UCSD-AML1 (cell line): ENCODE results near the gene LYZL1.
"Not testable (repeated sequence)": the region's sequence is repeated elsewhere in the genome, so short reads cannot be mapped to it uniquely, and the experiment has no call there.

Experiments
- DNase-seq: peaks from one replicate; lab custom pipeline; 2025; ENCODE audit not compliant: unreplicated experiment; lab: John Stamatoyannopoulos, UW

The LYZL1 gene

GRCh38 chr10:29304995-29305335, 16.1 kb downstream of the LYZL1 start:
- no peak for DNase-seq

GRCh38 chr10:29306688-29307087, 17.8 kb downstream of the LYZL1 start:
- DNase-seq: no peak

GRCh38 chr10:29308142-29308541, 19.3 kb downstream of the LYZL1 start:
- DNase-seq: not testable (repeated sequence)

- DNase-seq: no peak
These were observed 20.6 kb downstream of the LYZL1 start for GRCh38 chr10:29309465-29309864.

GRCh38 chr10:29310463-29310862, 21.6 kb downstream of the LYZL1 start:
- DNase-seq: peak; percentile 18

- DNase-seq: no peak
These were observed 24.2 kb downstream of the LYZL1 start for GRCh38 chr10:29313071-29313470.

- DNase-seq: no peak
These were observed 25.9 kb downstream of the LYZL1 start for GRCh38 chr10:29314726-29315125.

- no peak for DNase-seq
These were observed 26.9 kb downstream of the LYZL1 start for GRCh38 chr10:29315814-29316213.

- DNase-seq: no peak
These were observed 27.6 kb downstream of the LYZL1 start for GRCh38 chr10:29316308-29317026.

- DNase-seq: no peak
These were observed 28.2 kb downstream of the LYZL1 start for GRCh38 chr10:29317027-29317420.

GRCh38 chr10:29317423-29318021, 28.7 kb downstream of the LYZL1 start:
- no peak for DNase-seq

- DNase-seq: peak; percentile 74
These were observed 29.5 kb downstream of the LYZL1 start for GRCh38 chr10:29318141-29319071.

- DNase-seq: no peak
These were observed 30.4 kb downstream of the LYZL1 start for GRCh38 chr10:29319205-29319781.

- not testable (repeated sequence) for DNase-seq
These were observed 31.8 kb downstream of the LYZL1 start for GRCh38 chr10:29320680-29321121.

- DNase-seq: no peak
These were observed 32.8 kb downstream of the LYZL1 start for GRCh38 chr10:29321656-29322055.

- no peak for DNase-seq
These were observed 34.0 kb downstream of the LYZL1 start for GRCh38 chr10:29322918-29323317.

- peak; percentile 30 for DNase-seq
These were observed 34.5 kb downstream of the LYZL1 start for GRCh38 chr10:29323367-29323766.

- DNase-seq: no peak
These were observed 35.5 kb downstream of the LYZL1 start for GRCh38 chr10:29324220-29324841.

GRCh38 chr10:29326299-29326698, 37.4 kb downstream of the LYZL1 start:
- no peak for DNase-seq

GRCh38 chr10:29326886-29327745, 38.2 kb downstream of the LYZL1 start:
- DNase-seq: no peak
